Mesothelial cell of epicardium (in vitro differentiated cells): ENCODE results near the gene HSPA14. TPM values are rescaled to one million over a fixed set of nuclear protein-coding genes. Genes with fewer than 3 reads are reported as not detected.

ENCODE experiments used
- DNase-seq, 2 experiments: peaks; one replicate each; pipeline ENCODE4 v3.0.0; 2021; ENCODE audit warnings: low spot score in 2 of 2; ENCODE audit not compliant: unreplicated experiment in 2 of 2
- H3K27ac Mint-ChIP-seq: 2 replicates; pipeline ENCODE4 v1.8.0; 2021; ENCODE audit warnings: mixed read lengths
- H3K27me3 Mint-ChIP-seq: 2 replicates; pipeline ENCODE4 v1.8.0; 2021; ENCODE audit warnings: low read depth, mixed read lengths
- H3K36me3 Mint-ChIP-seq: 2 replicates; pipeline ENCODE4 v1.8.0; 2021; ENCODE audit warnings: mixed read lengths
- H3K4me1 Mint-ChIP-seq: 2 replicates; pipeline ENCODE4 v1.8.0; 2021; ENCODE audit warnings: mixed read lengths
- H3K4me3 Mint-ChIP-seq: 2 replicates; pipeline ENCODE4 v1.8.0; 2021; ENCODE audit warnings: mild to moderate bottlenecking, moderate library complexity, mixed read lengths
- H3K9me3 Mint-ChIP-seq: 2 replicates; pipeline ENCODE4 v1.8.0; 2021; ENCODE audit warnings: mixed read lengths
- CTCF ChIP-seq: fragments of 200-600 bp; sonication (generic); IDR thresholded peaks from one replicate; pipeline ENCODE4 v1.5.0; 2021; ENCODE audit warnings: antibody characterized with exemption; ENCODE audit not compliant: unreplicated experiment
- total RNA-seq: library from RNA; stranded (reverse); gene quantifications from 3 replicates; pipeline ENCODE4 v1.2.1, GENCODE V29; 2021

HSPA14 gene
- total RNA-seq, 1 donor from 2014 or later = 11.2 TPM

DNA sequence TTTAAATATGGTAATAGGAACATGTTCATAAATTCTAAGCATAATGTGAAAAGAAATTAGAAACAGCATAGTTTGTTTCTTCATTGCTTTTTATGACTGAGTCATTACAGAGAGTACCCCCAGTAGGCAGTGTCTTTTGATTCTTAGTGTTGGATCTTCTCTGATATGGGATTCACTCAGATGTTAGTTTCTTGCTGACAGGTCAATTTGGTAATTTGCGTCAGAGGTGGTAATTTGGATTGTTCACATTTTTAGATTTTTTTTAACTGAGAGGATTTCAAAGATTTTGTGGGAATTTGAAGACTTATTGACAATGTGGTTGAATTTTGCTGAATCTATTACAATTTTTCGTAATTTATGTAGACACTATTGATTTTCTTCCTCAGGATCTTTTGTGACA lies 2.1 kb downstream of the HSPA14 start:
- Mint-ChIP-seq H3K9me3 (no peaks in the 10 kb centered on the region), H3K4me1 (peaks cover 21% of the 10 kb centered on the region), H3K27ac (peak overlapping the region; percentile 45), H3K27me3 (no peaks in the 10 kb centered on the region), H3K36me3 (peaks cover 30% of the 10 kb centered on the region), H3K4me3 (peak overlapping the region; percentile 48)
- DNase-seq = no peak
- TF ChIP-seq CTCF = no peak

- Mint-ChIP-seq H3K9me3 (no peaks in the 10 kb centered on the region), H3K4me3 (no peak overlapping the region), H3K27me3 (no peaks in the 10 kb centered on the region), H3K27ac (no peak overlapping the region), H3K4me1 (peaks cover 12% of the 10 kb centered on the region), H3K36me3 (peaks cover 32% of the 10 kb centered on the region)
- TF ChIP-seq CTCF = no peak
- no peak for DNase-seq
These were observed 5.4 kb downstream of the HSPA14 start for GRCh38 chr10:14843327-14843988.

- no peak for DNase-seq
- Mint-ChIP-seq H3K27me3 (no peaks in the 10 kb centered on the region), H3K27ac (no peak overlapping the region), H3K4me3 (no peak overlapping the region), H3K9me3 (no peaks in the 10 kb centered on the region), H3K4me1 (peaks cover 3% of the 10 kb centered on the region), H3K36me3 (peaks cover 32% of the 10 kb centered on the region)
- no peak for TF ChIP-seq CTCF
These were observed 6.8 kb downstream of the HSPA14 start for GRCh38 chr10:14844948-14845347.

DNA sequence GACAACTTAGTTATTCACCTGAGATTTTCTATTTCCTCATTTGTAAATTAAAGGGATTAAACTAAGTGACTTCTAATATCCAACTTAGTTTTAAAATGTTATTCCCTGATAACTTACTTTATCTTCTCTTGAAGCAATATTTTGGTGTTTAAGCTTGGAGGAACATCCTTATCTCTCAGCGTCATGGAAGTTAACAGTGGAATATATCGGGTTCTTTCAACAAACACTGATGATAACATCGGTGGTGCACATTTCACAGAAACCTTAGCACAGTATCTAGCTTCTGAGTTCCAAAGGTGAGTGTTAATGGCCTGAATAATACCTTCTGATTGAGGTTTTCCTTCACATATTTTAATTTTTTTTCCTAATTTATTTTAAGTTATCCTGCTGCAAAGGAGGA lies 14.1 kb downstream of the HSPA14 start:
- no peak for TF ChIP-seq CTCF
- Mint-ChIP-seq H3K27me3 (no peaks in the 10 kb centered on the region), H3K36me3 (peaks cover 8% of the 10 kb centered on the region), H3K4me3 (no peak overlapping the region), H3K9me3 (no peaks in the 10 kb centered on the region), H3K4me1 (no peaks in the 10 kb centered on the region), H3K27ac (no peak overlapping the region)
- no peak for DNase-seq

DNA sequence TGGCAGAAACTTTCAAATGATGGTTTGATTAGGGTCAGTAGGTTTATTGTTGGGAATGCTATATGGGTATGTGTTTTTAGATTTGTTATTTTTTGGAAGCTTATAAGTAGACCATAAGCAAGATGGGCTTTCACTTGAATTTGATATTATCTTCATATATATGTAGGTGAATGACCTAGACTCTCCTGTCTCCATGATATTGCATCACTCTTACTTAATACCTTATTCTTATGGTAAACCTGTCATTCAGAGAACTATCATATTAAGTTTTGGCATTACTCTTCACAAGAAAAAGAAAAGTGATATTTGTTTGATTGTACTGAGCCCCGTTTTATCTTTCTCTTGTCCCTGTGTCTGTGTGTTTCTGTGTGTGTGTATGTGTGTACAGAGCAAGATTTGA lies 17.3 kb downstream of the HSPA14 start:
- no peaks in the 10 kb centered on the region for H3K9me3 Mint-ChIP-seq
- H3K4me3 Mint-ChIP-seq = no peak overlapping the region
- no peaks in the 10 kb centered on the region for H3K4me1 Mint-ChIP-seq
- no peak for DNase-seq
- TF ChIP-seq CTCF = no peak
- H3K27ac Mint-ChIP-seq = no peak overlapping the region
- H3K36me3 Mint-ChIP-seq = peaks cover 10% of the 10 kb centered on the region
- H3K27me3 Mint-ChIP-seq = no peaks in the 10 kb centered on the region
